Measurements from ENCODE around the gene AATF. TPM values are rescaled to one million over a fixed set of nuclear protein-coding genes. Genes with fewer than 3 reads are reported as not detected.

The AATF gene
- total and polyA plus RNA-seq, 2 of the 8 experiments (the other 6 are each of a cell fraction or from before 2014, with no cell fraction given), result 20.1 to 62.8 TPM

GRCh38 chr17:36919407-36919968, 29.3 kb upstream of the AATF start:
- no peak overlapping the region for H3K23ac ChIP-seq (ENCODE audit: insufficient read length)
- POLR2A ChIA-PET (ENCODE audit: partially characterized antibody), result interaction anchor here (0.8 to 2.3 kb wide), 2 partner anchors 15 to 18 kb away, joined by 3 to 6 read pairs; no protein-coding TSS in a partner anchor
- H3K18ac ChIP-seq (ENCODE audit: extremely low read depth, low read length), result peak overlapping the region; percentile 97; the same call in 1 of the 2 replicates

More at GRCh38 chr17:36919407-36919968, 29.3 kb upstream of the AATF start:
- DNase-seq (ENCODE audit: low read depth in 1 of 2, low spot score in 2 of 2) (no peak), FAIRE-seq (no peak)
- 81% methylated on average over 7 of the region's 7 CpGs; no CpG with 5 or more reads in 1 of the 2 experiments for WGBS, 2 experiments (ENCODE audit: extremely low coverage in 1 of 2, insufficient coverage in 1 of 2, insufficient read length in 1 of 2, insufficient replicate concordance in 2 of 2, low coverage in 1 of 2, low lambda C conversion rate in 2 of 2, missing lambda C conversion rate in 1 of 2)
- Histone ChIP-seq H3K4me3 (ENCODE audit: extremely low read depth in 1 of 4, insufficient read depth in 2 of 4, low read depth in 3 of 4, low read length in 4 of 4) (no peak overlapping the region; a peak in 1 of 8 replicates), H3K4ac (replicated peaks; ENCODE audit: insufficient read length, low read depth, low read length) (peak overlapping the region; percentile 29), H3K27me3 (replicated peaks in 1 of 4; ENCODE audit: control insufficient read depth in 3 of 4, extremely low read depth in 1 of 4, insufficient read depth in 3 of 4, low read length in 3 of 4) (peaks cover 0 to 5% (median under 1%) of the 10 kb centered on the region in 4 experiments; a peak in 4 of 7 replicates), H3K36me3 (ENCODE audit: control insufficient read depth in 2 of 4, insufficient read depth in 4 of 4, low read length in 3 of 4) (no peaks in the 10 kb centered on the region), H2AFZ (ENCODE audit: low read length) (peak overlapping the region; percentile 72; the same call in 1 of the 2 replicates), H2BK20ac (ENCODE audit: low read length) (no peak overlapping the region; the same call in 1 of the 2 replicates), H2BK120ac (replicated peaks; ENCODE audit: low read depth, low read length) (no peak overlapping the region), H3K9me3 (ENCODE audit: insufficient read depth in 2 of 2, low read depth in 1 of 2, low read length in 1 of 2) (no peaks in the 10 kb centered on the region), H3K79me2 (ENCODE audit: control insufficient read depth in 1 of 2, insufficient read depth in 2 of 2, low read length in 2 of 2) (no peaks in the 10 kb centered on the region), H2BK5ac (ENCODE audit: low read depth, low read length) (peak overlapping the region; percentile 92), H2BK12ac (ENCODE audit: low read depth, low read length) (0 out of 2 replicates have a peak overlapping the region, but pooled peaks have one; percentile 78), H3K56ac (replicated peaks; ENCODE audit: insufficient read length, low read depth, low read length) (peak overlapping the region; percentile 0), H4K20me1 (replicated peaks in 1 of 2; ENCODE audit: control insufficient read depth in 1 of 2, insufficient read depth in 2 of 2, low read length in 2 of 2) (no peaks in the 10 kb centered on the region), H3K27ac (ENCODE audit: low read depth, low read length) (no peak overlapping the region), H3K4me1 (replicated peaks in 1 of 4; ENCODE audit: control insufficient read depth in 3 of 4, insufficient read depth in 4 of 4, low read length in 3 of 4) (peaks cover 0 to 37% (median 25%) of the 10 kb centered on the region in 4 experiments; a peak in 6 of 7 replicates), H3K14ac (ENCODE audit: insufficient read length) (no peak overlapping the region), H4K91ac (replicated peaks; ENCODE audit: insufficient read length, low read length) (no peak overlapping the region), H3K4me2 (ENCODE audit: insufficient read depth in 1 of 2, low read depth in 2 of 2, low read length in 2 of 2) (peak overlapping the region; percentile 29 to 50; a peak in 3 of 4 replicates), H3K9ac (replicated peaks in 1 of 4; ENCODE audit: extremely low read depth in 1 of 4, low read depth in 3 of 4, low read length in 3 of 4) (0 out of 7 replicates have a peak overlapping the region, but pooled peaks of 1 of the 4 experiments have one; percentile 6), H4K5ac (ENCODE audit: insufficient read length, low read depth, low read length) (no peak overlapping the region), H3K23me2 (ENCODE audit: low read depth, low read length) (no peaks in the 10 kb centered on the region), H3K79me1 (ENCODE audit: low read depth, low read length) (no peaks in the 10 kb centered on the region), H4K8ac (ENCODE audit: extremely low read depth, insufficient read depth, low read length) (no peak overlapping the region), H2AK5ac (ENCODE audit: low read depth, low read length) (no peak overlapping the region), H2BK15ac (ENCODE audit: low read length) (peak overlapping the region; percentile 55; the same call in 1 of the 2 replicates)
- peak in 1 of 2 experiments; percentile 85; a peak in 1 of 4 replicates for TF ChIP-seq HDAC2 (IDR thresholded peaks at IDR 0.05; ENCODE audit: borderline replicate concordance in 1 of 2, low read depth in 2 of 2, low read length in 2 of 2)
- no peak for TF ChIP-seq ZNF274 (IDR thresholded peaks at IDR 0.05; ENCODE audit: borderline replicate concordance, extremely low read depth, low read length)
- peak; percentile 97 for TF ChIP-seq KDM1A (IDR thresholded peaks at IDR 0.05; ENCODE audit: borderline replicate concordance, low read length)
- CTCF ChIA-PET (ENCODE audit: partially characterized antibody), result interaction anchor here (1.0 to 3.0 kb wide), 5 partner anchors 10 to 290 kb away, joined by 4 to 13 read pairs (median 5); no protein-coding TSS in a partner anchor

Data from H1 (cell line).